A549 (cell line): ENCODE data around the gene IL17F.
"Not testable (repeated sequence)": the region's sequence is repeated elsewhere in the genome, so short reads cannot be mapped to it uniquely, and the experiment has no call there.

Experiments
- ELK1 ChIP-seq: fragments of 150-350 bp; IDR thresholded peaks from 2 replicates; pipeline ENCODE4 v1.6.1; 2014; ENCODE audit warnings: low read depth, mild to moderate bottlenecking, low read length
- EP300 ChIP-seq, 2 experiments: fragments of >200 bp; sonication (Bioruptor Twin); formaldehyde crosslinking; IDR thresholded peaks; 2 replicates in 1 of 2; 3 replicates in 1 of 2; pipeline ENCODE4 v1.6.1; 2016 to 2017
- MAZ ChIP-seq: fragments of 150-350 bp; IDR thresholded peaks from 2 replicates; pipeline ENCODE4 v1.6.1; 2014; ENCODE audit warnings: antibody characterized with exemption, low read depth, low read length, borderline replicate concordance
- NPAS2 ChIP-seq: fragments of 250-450 bp; sonication (Bioruptor Pico); IDR thresholded peaks from 2 replicates; pipeline ENCODE4 v1.8.0; 2022; ENCODE audit warnings: mild to moderate bottlenecking, moderate library complexity, borderline replicate concordance
- POLR2A ChIP-seq: IDR thresholded peaks from 2 replicates; pipeline ENCODE4 v1.6.1; 2012; ENCODE audit warnings: mild to moderate bottlenecking, low read length
- RCOR1 ChIP-seq: fragments of 150-350 bp; IDR thresholded peaks from 2 replicates; pipeline ENCODE4 v1.6.1; 2014; ENCODE audit warnings: antibody characterized with exemption, low read length, low read depth
- SMC3 ChIP-seq: fragments of >200 bp; sonication (Bioruptor Twin); formaldehyde crosslinking; IDR thresholded peaks from 3 replicates; pipeline ENCODE4 v1.6.1; 2018; ENCODE audit warnings: inconsistent platforms
- TF ChIP-seq, protein P1 (sequence below): fragments of >200 bp; sonication (Bioruptor Twin); formaldehyde crosslinking; IDR thresholded peaks from 3 replicates; pipeline ENCODE4 v1.5.1; 2016
- TF ChIP-seq, protein P2 (sequence below): fragments of 200-600 bp; sonication (generic); IDR thresholded peaks from 2 replicates; pipeline ENCODE4 v1.6.1; 2016; ENCODE audit warnings: antibody characterized with exemption, mild to moderate bottlenecking, moderate library complexity
- TF ChIP-seq, protein P3 (sequence below): IDR thresholded peaks from 2 replicates; pipeline ENCODE4 v1.6.1; 2012

GRCh38 chr6:52200088-52200487 lies 44.2 kb downstream of the IL17F start:
- not testable (repeated sequence) for TF ChIP-seq EP300 (IDR thresholded peaks at IDR 0.05); POLR2A; SMC3; MAZ; RCOR1; ELK1; NPAS2 (CRISPR knock-in tag)
- TF ChIP-seq, protein P1, sequence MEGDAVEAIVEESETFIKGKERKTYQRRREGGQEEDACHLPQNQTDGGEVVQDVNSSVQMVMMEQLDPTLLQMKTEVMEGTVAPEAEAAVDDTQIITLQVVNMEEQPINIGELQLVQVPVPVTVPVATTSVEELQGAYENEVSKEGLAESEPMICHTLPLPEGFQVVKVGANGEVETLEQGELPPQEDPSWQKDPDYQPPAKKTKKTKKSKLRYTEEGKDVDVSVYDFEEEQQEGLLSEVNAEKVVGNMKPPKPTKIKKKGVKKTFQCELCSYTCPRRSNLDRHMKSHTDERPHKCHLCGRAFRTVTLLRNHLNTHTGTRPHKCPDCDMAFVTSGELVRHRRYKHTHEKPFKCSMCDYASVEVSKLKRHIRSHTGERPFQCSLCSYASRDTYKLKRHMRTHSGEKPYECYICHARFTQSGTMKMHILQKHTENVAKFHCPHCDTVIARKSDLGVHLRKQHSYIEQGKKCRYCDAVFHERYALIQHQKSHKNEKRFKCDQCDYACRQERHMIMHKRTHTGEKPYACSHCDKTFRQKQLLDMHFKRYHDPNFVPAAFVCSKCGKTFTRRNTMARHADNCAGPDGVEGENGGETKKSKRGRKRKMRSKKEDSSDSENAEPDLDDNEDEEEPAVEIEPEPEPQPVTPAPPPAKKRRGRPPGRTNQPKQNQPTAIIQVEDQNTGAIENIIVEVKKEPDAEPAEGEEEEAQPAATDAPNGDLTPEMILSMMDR, result not testable (repeated sequence)
- TF ChIP-seq, protein P2, sequence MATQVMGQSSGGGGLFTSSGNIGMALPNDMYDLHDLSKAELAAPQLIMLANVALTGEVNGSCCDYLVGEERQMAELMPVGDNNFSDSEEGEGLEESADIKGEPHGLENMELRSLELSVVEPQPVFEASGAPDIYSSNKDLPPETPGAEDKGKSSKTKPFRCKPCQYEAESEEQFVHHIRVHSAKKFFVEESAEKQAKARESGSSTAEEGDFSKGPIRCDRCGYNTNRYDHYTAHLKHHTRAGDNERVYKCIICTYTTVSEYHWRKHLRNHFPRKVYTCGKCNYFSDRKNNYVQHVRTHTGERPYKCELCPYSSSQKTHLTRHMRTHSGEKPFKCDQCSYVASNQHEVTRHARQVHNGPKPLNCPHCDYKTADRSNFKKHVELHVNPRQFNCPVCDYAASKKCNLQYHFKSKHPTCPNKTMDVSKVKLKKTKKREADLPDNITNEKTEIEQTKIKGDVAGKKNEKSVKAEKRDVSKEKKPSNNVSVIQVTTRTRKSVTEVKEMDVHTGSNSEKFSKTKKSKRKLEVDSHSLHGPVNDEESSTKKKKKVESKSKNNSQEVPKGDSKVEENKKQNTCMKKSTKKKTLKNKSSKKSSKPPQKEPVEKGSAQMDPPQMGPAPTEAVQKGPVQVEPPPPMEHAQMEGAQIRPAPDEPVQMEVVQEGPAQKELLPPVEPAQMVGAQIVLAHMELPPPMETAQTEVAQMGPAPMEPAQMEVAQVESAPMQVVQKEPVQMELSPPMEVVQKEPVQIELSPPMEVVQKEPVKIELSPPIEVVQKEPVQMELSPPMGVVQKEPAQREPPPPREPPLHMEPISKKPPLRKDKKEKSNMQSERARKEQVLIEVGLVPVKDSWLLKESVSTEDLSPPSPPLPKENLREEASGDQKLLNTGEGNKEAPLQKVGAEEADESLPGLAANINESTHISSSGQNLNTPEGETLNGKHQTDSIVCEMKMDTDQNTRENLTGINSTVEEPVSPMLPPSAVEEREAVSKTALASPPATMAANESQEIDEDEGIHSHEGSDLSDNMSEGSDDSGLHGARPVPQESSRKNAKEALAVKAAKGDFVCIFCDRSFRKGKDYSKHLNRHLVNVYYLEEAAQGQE, result not testable (repeated sequence)
- TF ChIP-seq, protein P3, sequence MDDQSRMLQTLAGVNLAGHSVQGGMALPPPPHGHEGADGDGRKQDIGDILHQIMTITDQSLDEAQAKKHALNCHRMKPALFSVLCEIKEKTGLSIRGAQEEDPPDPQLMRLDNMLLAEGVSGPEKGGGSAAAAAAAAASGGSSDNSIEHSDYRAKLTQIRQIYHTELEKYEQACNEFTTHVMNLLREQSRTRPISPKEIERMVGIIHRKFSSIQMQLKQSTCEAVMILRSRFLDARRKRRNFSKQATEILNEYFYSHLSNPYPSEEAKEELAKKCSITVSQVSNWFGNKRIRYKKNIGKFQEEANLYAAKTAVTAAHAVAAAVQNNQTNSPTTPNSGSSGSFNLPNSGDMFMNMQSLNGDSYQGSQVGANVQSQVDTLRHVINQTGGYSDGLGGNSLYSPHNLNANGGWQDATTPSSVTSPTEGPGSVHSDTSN, result not testable (repeated sequence)
